ENCODE results near the gene FBN1.

Gene FBN1

DNA sequence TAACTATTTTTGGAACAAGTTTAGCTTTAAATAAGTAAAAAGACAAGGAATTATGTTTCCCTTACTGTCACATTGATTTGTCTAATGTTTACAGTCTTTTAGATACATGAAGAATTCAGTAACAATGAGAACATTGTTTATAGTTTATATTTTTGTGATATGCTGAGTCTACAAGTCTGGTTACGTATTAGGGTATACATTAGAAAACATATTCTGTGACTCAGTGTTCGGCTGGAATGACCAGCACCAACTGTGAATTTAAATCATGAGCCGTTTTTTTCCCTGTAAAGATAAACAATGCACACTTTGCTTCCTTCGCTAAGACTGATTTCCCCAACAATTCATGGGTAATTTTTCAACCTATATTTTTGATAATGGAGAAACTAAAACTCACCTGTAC lies 182.8 kb downstream of the FBN1 start:
- DNase-seq = no peak

DNA sequence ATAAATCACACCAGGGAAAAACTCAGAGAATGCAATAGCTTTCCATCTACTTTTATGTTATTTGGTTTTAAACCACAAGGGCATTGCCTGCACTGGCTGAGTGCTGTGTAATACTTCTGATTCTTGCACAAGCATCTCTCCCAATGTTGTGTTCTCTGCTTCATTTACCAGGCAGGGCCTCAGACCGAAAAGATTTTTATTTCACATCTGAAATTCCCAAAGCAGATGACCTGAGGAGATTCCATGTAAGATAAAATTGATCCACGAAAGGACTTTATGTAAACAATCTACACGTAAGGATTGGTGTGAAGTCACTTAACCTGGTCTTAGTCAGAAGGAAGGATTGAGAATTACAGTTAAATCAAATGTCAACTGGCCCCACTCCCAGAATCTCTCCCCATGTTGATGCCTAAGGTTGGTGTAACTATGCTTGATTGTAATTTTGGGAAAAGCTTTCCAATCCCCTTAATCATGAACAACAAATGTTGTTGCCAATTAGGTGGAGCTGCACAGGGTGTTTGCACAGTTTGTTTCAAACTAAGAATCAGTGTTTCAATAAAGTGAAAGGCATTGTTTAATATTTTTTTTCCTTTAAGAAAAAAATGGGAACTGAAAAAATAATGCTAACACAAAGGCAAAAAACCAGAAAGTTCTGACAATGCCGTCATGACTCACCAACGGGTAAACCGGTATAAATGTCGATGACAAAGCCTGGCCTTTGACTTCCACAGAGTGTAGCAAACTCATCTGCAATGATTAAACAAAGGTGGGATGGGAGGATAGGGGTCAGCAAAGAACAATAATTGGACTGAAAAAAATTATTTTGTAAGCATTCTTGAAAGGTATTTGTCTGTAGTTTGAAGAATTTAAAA lies 185.7 kb downstream of the FBN1 start:
- no peak for DNase-seq

DNA sequence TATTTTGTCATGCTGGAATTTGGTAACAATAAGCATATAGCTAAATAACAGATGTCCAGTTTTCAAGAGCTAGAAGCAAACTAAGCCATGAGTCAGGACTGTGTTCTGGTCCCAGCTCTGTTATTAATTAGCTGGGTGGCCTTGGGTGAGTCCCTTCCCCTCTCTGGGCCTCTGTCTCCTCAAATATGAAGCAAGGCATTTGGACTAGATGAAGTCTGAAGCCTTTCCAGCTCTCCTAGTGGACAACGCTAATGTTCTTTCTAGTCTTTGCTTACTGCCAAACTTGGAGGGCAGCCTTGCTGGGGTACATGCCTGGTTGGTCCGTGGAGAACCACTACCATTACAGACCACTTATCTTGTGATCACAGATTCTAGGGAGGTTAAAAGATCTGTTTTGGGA lies 186.6 kb downstream of the FBN1 start:
- DNase-seq = no peak

DNA sequence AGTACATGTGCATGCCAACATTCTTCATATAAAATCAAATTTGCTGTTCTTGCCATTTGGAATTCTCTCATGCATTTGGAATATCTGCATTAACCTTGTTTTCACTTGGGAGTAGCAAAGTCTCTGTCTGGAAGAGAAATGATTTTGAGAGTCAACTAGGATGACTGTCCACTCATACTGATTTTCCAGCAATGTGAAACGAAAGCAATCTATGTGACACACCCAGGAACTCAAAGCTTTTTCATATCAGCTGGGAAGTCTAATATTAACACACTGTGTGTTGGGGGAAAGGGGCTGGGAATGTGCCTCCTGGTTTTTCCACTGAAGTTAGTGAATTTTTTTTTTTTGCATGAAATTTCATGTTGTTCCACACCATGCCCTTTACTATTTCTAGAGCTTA lies 189.4 kb downstream of the FBN1 start:
- DNase-seq = no peak

DNA sequence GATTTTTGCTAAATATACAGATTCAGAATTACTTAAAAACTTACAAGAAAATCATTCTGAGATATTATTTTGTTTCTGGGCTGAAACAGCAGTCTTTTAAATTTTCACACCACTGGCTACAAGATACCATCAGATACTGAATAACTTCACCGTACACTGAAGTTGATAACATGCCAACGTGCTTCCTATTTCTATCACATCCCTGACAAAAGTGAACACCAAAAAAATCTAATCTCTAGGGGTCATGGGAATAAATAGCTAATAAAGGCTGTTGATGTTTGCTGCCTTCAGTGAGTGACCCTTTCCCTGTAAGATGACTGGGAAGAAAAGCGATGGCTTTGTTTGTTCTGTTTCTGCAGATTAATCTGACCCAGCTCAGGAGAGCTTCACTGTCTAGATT lies 193.8 kb downstream of the FBN1 start:
- no peak for DNase-seq

DNA sequence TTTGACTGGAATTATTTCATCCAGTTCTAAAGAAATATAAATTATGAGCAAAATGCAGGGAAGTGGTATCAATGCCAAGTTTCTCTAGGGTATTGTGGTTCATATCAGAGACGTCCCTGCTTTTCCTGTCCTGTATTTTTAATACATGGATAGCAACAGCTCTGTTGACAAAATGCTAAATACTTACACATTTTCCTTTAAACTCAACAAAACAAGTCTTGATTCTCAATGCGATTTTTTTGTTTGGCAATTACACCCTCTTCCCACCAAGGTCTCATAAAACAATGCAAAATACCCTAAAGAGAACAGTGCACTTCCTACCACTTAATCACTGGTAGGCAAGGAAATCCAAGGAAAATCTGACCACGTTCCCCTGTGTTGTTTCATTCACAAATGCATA lies 194.3 kb downstream of the FBN1 start:
- no peak for DNase-seq

DNA sequence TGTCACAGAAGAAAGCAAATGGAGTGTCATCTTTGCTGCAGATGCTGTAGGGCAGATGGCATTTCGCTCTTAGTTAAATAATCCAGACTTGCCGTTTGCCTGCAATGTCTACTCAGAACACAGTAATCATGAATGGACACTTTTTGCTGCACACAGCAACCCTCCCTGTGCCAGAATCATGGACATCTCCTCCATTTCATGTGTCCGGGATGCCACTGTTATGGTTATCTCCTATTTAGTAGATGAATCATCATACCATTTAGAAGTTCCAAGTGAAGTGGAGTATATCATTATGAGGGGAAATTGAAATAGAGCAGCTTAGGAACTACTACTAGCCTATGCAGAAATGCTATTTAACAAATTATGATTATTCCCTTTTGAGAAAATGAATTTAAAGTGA lies 195.8 kb downstream of the FBN1 start:
- no peak for DNase-seq

DNA sequence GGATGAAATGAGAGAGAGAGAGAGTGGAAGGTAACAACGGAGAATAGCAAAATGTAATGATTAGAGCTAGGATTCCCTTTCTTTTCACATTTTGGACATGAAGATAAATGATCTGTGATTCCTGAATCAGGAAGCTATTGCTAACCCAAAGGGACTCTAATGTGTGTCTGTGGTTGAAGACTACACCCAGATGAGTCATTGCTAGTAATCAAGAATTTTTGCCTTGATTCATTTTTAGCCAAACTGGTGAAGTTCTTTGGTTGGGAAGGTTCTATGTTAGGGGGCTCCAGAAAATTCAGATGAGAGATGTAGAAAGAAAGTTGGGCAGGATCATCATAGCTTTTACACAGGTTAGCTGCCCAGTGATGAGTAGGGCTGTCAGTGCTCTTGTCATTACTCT lies 197.9 kb downstream of the FBN1 start:
- DNase-seq = no peak

DNA sequence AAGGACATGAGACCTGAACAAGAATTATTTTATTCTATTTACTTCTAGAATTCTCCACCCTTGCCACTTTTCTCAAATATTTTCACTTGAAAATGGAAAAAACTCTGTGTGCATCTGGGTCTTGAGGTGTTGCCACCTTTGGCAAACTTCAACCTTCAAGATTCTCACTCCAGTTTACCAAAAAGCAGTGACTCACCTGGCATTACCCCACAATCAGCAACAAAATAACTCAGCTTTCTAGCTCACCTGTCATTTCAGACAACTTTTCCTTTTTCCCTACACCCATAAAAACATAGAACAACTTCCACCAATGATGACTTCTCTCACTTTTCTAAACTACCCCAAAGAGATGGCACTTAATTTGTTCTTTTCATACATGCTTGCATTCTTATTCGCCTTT lies 198.5 kb downstream of the FBN1 start:
- DNase-seq = no peak

DNA sequence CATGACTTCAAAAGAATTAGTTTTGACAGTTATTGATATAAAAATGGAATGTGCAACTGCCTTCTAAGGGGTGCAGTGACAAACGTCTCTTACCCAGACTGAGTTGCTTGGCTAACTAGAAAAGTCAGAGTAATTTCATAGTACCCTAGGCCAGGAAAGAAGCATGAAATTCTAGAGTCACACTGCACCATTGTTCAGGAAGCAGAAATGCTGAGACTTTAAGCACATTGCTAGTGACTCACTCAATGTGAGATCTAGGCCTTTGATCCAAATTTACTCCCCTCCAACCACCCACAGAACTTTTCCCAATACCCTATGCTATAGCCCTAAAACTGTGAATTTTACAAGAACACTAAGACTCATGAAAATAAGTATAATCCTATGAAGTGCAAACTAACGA lies 203.5 kb downstream of the FBN1 start:
- DNase-seq = no peak

DNA sequence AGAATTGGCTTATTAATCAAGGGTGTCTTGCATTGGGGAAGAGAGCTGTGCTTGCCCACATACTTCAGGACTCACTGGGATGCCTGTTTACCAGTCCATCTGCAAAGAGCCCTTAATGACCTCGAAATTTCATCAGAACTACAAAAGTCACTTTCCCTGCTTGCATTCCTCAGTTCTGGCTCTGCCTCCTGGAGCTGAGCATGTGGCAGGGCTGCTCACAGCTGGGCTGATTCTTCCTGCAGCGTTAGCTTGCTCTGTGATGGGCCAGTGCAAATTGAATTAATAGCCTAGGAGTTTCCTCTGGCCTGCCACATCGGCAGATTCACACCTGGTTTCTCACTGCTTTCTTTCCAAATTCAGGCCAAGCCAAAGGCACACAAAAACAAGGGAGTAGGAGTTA lies 205.4 kb downstream of the FBN1 start:
- DNase-seq = no peak

DNA sequence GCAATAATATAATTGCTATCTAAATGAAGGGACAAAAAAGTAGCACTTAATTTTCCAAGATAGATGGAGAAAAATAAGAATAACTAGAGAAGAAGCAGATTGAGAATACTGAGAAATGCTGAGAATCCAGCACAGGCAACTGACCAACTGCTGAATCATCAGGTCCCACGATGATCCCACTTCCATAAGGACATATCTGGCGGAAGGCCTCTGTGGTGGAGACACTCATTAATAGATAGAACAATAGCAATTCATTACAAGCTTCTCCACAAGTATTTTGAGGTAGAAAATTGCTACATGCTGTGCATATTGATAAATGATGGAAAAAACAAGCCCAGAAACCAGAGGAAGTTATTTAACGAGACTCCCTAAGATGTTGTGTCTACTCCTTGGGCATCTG lies 208.3 kb downstream of the FBN1 start:
- no peak for DNase-seq

DNA sequence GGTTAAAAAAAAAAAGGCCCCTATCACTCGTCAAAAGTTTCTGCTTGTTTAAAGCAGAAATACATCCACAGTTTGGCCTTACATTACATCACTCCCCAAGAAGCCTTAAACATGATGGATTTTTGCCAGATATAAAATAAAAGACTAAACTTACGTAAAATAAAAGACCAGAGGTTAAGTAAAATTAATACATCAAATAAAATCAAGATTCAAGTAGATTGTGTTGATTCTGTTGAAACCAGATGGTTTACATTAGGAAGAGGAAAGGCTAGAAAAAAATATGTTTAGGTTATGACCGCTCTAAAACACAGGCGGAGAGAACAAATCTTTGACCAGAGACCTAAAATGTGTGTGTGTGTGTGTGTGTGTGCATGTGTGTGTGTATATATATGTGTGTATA lies 210.2 kb downstream of the FBN1 start:
- DNase-seq = no peak

DNA sequence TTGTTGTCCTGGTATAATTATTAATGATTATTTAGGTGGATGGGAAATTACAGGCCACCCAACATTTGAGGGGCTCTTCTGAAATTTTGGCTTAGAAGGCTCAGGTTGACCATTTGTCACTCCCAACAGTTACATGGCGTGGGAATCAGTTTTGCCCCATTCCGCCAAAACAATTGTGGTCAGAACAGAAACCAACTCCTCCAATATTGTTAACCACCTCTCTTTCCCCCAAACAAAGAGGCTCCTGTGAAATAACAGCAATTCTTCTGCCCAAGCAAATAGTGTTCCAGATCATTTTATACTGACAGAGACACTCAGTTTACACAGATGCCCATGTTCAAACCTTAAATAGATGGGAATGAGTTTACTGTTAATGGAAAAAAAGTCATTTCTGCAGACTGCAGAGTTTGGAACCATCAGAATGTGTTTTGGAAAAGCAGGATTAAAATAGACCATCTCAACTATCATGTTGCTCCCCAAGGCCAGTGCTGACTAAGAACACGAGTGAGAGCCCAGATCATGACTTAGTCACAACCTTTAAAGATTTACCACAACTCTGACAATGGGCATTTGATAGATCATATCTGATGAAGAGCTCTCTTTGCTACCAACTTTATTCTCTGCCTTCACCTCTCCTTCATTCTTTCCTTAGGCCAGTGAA lies 212.2 kb downstream of the FBN1 start:
- DNase-seq = no peak

DNA sequence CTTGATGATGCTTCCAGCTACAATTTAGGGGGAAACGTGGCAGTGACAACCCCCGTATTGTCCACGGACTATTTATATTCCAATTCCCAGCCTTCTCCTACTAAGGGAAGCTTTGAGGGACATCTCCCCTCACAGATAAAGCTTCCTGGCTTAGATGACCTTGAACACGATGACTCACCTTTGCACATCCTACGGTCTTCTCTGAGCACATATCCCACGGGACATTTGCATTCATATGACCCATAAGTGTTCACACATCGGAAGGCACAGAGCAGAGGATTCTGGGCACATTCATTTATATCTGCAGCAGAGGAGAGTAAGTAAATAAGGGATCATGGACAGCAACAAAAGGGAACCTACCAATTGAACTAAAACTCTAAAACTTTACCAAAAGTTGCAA lies 212.8 kb downstream of the FBN1 start:
- no peak for DNase-seq

DNA sequence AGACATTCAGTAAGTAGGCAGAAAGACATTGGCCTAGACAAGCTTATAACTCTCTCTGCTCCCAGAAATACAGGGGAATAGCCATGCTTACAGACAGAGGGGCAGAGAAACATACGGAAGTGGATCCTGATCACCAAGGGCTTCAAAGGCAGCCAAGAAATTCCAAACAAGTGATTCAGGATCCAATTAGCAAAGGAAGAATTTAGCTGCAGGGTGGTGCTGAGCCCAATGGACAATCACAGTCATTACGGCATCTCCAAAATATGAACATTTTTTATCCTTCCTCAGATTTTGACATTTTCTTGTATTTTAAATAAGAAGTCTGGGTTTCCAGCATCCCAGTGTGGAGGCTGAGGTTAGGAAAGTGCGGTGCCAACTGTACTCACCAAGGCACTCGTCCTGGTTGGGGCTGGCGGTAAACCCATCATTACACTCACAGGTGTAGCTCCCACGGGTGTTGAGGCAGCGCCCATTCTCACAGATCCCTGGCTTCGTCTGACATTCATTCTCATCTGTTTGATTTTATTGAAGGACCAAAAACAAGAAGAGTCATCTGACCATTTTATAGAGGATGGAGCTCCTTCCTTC lies 217.5 kb downstream of the FBN1 start:
- DNase-seq = no peak

DNA sequence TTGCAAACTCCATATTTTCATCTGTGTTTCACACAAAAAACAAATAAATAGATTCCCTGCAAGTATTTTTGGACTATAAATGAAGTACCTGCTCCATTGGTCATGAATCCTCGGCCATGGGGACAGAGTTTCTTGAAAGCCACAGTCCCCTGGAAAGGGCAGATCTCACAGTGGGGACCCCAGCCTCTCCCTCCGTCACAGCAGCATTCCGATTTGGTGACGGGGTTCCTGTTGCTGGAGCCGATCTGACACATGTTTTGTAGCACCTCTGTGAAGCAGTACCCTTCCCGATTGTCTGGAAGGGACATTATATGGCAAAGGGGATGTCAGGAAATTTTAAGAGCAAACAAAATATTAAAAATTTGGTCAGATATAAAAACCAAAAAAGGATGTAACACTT lies 218.0 kb downstream of the FBN1 start:
- no peak for DNase-seq

DNA sequence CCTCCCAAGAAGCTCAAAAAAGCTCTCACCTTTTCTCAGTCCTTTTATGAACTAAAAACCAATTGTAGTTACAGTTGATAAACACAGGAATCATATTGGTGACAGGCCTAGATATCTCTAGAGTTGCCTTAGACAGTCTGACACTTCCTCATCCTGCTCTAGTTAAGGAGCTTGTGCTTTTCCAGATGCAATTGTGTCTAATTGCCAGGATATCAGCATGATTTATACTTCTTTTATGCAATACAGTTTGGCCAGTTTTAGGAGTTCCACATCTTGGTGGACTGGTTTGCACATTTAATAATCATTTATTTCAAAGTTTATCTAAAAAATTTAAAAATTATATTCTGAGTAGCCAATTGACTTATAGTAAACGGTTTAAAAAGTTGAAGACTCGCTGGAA lies 218.6 kb downstream of the FBN1 start:
- no peak for DNase-seq

DNA sequence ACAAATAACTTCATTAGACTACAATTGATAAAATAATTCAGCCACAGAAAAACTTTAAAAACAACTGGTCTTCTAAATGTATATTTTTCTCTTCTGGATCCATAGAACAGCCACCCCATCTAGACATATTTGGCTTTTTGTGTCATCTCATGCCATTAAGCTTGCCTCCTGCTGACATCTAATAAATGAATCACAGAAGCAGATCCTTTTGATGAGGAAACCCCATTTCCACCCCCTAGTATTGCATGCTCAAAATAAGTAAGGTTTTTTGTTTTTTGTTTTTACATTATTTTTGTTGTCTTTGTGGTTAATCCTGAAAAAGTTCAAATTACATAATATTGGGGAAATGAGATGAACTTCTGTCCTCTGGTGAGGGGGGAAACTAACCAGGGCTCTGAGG lies 219.5 kb downstream of the FBN1 start:
- no peak for DNase-seq

DNA sequence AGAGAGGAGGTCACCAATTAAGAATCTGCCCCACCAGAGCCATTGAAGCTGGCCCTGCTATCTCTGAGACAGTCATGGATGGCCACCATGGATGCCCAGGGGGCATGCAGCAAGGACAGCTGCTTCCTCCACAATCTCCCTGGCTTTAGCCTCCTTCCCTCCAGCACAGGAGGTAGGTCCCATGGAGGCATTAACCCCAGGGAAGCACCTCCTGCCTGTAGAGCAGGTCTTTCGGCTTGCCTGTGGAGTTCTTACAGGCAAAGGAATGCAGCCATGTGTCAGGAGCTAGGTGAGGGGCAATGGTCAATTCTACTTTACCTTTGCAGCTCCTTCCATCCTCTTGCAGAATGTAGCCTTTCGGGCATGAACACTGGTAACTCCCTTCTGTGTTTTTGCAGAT lies 220.5 kb downstream of the FBN1 start:
- no peak for DNase-seq

DNA sequence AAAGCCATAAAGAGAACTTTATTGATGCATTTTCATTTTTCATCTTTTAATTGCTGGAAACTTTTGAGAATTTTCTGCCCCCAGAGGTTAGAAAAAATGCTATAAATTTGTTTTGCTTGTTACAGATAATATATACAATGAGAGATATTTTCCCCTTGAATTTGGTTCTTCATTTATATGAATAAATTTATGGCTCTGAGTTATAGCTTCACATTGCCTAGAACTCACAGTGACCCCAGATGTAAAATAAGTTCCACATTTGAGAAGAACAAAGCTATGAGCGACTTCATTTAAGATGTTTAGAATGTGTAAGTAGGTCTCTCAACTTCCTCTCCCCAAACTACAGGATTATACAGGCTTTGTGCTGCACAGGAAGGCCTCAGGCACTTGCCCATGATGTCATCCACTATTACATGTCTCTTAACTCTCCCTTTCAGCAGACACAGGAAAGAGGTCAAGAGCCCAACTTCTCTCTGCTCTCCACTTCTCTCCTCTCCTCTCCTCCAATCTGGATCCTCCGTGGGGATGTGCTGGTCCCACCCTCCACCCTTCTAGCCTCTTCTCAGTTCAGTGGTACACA lies 221.5 kb downstream of the FBN1 start:
- no peak for DNase-seq

DNA sequence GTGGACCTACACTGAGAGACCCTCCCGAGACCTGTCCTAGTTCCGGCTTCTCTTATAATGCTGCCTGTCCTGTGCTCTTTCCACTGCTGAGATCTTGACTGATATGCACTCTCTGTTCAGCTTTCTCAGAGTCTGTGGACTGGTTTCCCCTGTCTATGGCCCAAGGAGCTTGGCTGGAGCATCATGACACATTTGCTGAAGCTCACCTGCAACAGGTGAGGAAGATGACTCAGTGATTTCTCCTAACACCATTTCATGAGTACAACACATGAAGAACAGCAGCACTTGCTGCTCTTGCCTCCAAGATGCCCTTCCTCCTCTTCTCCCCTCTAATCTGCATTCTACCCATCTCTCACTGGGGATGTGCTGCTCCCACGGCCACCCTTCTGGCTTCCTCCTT lies 222.2 kb downstream of the FBN1 start:
- no peak for DNase-seq

DNA sequence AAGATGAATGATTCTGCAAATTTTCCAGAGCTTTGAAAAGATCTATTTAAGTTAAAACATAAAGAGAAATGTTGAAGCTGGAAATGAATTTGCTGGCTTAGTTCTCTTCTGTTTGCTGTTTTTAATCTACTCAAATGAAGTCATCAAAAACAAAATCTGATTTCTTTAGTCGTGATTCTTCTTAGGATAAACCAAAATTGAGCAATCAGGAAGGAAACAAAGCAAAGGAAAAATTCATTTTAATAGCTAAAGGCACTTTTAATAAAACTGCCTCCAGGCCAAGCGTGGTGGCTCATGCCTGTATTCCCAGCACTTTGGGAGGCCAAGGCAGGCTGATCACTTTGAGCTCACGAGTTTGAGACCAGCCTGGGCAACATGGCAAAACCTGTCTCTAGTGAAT lies 223.1 kb downstream of the FBN1 start:
- DNase-seq = no peak

DNA sequence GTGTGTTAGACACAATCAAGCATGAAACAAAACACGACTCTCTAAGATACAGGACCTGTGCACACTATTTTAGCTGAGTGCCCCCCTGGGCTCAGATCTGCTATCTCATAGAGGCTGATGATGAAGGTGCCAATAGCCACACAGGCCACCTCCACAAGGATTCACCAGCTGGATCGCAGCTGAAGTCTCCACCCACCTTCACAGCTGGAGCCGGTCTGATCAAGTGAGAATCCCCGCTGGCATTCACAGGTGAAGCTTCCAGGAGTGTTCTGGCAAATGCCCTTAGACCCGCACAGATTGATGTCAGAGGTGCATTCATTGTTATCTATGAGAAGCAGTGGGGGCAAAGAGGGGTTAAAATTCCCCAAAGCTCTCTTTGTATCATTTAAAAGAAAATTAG lies 224.1 kb downstream of the FBN1 start:
- DNase-seq = no peak
